ENCODE data around the gene SLC35D2.

Gene SLC35D2

GRCh38 chr9:96302021-96302420 lies 81.5 kb downstream of the SLC35D2 start, which contains the start of gene HSD17B3:
TSS of gene HSD17B3 (minus strand) at chr9:96302176. CDS start at chr9:96302104, 72 bp downstream.
- Histone ChIP-seq H3K4me1 (ENCODE audit: control insufficient read depth, insufficient read depth, low read length) (no peaks in the 10 kb centered on the region), H3K4me3 (ENCODE audit: low read depth, low read length) (no peak within 1 kb of the TSS), H3K27ac (ENCODE audit: extremely low read depth, low read depth, low read length) (no peak within 1 kb of the TSS), H3K9me3 (ENCODE audit: control insufficient read depth, insufficient read depth, low read depth, low read length) (no peaks in the 10 kb centered on the region), H3K36me3 (ENCODE audit: control insufficient read depth in 2 of 2, insufficient read depth in 1 of 2, low read length in 2 of 2) (no peaks in the 10 kb centered on the region)
- TF ChIP-seq ZNF248 (tag by site-specific recombination; IDR thresholded peaks at IDR 0.05) (no peak), HOXA7 (CRISPR knock-in tag; IDR thresholded peaks at IDR 0.05; ENCODE audit: borderline replicate concordance) (no peak), ZIC2 (tag by site-specific recombination; IDR thresholded peaks at IDR 0.05) (no peak), ZSCAN23 (tag by site-specific recombination; IDR thresholded peaks at IDR 0.05) (no peak), ZNF132 (tag by site-specific recombination; IDR thresholded peaks at IDR 0.05; ENCODE audit: borderline replicate concordance) (no peak), PRDM2 (tag by site-specific recombination; IDR thresholded peaks at IDR 0.05; ENCODE audit: borderline replicate concordance) (no peak), ZNF311 (tag by site-specific recombination; IDR thresholded peaks at IDR 0.05; ENCODE audit: borderline replicate concordance) (no peak), ZEB2 (tag by site-specific recombination; IDR thresholded peaks at IDR 0.05) (no peak), ZNF302 (tag by site-specific recombination; IDR thresholded peaks at IDR 0.05; ENCODE audit: low read depth) (no peak), GLIS2 (tag by site-specific recombination; IDR thresholded peaks at IDR 0.05) (no peak), ZNF830 (tag by site-specific recombination; IDR thresholded peaks at IDR 0.05; ENCODE audit: low read depth) (no peak), ZNF24 (tag by site-specific recombination; IDR thresholded peaks at IDR 0.05) (no peak), MYNN (tag by site-specific recombination; IDR thresholded peaks at IDR 0.05; ENCODE audit: borderline replicate concordance) (no peak), OVOL3 (tag by site-specific recombination; IDR thresholded peaks at IDR 0.05) (no peak), ZFP69B (tag by site-specific recombination; IDR thresholded peaks at IDR 0.05) (no peak), MEIS1 (CRISPR knock-in tag; IDR thresholded peaks at IDR 0.05; ENCODE audit: borderline replicate concordance) (no peak), KLF10 (tag by site-specific recombination; IDR thresholded peaks at IDR 0.05) (no peak)
- TF ChIP-seq, protein P1, sequence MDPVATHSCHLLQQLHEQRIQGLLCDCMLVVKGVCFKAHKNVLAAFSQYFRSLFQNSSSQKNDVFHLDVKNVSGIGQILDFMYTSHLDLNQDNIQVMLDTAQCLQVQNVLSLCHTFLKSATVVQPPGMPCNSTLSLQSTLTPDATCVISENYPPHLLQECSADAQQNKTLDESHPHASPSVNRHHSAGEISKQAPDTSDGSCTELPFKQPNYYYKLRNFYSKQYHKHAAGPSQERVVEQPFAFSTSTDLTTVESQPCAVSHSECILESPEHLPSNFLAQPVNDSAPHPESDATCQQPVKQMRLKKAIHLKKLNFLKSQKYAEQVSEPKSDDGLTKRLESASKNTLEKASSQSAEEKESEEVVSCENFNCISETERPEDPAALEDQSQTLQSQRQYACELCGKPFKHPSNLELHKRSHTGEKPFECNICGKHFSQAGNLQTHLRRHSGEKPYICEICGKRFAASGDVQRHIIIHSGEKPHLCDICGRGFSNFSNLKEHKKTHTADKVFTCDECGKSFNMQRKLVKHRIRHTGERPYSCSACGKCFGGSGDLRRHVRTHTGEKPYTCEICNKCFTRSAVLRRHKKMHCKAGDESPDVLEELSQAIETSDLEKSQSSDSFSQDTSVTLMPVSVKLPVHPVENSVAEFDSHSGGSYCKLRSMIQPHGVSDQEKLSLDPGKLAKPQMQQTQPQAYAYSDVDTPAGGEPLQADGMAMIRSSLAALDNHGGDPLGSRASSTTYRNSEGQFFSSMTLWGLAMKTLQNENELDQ (tag by site-specific recombination; IDR thresholded peaks at IDR 0.05; ENCODE audit: low read depth): no peak
- TF ChIP-seq, protein P2, sequence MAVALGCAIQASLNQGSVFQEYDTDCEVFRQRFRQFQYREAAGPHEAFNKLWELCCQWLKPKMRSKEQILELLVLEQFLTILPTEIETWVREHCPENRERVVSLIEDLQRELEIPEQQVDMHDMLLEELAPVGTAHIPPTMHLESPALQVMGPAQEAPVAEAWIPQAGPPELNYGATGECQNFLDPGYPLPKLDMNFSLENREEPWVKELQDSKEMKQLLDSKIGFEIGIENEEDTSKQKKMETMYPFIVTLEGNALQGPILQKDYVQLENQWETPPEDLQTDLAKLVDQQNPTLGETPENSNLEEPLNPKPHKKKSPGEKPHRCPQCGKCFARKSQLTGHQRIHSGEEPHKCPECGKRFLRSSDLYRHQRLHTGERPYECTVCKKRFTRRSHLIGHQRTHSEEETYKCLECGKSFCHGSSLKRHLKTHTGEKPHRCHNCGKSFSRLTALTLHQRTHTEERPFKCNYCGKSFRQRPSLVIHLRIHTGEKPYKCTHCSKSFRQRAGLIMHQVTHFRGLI (tag by site-specific recombination; IDR thresholded peaks at IDR 0.05): no peak
- TF ChIP-seq, protein P3, sequence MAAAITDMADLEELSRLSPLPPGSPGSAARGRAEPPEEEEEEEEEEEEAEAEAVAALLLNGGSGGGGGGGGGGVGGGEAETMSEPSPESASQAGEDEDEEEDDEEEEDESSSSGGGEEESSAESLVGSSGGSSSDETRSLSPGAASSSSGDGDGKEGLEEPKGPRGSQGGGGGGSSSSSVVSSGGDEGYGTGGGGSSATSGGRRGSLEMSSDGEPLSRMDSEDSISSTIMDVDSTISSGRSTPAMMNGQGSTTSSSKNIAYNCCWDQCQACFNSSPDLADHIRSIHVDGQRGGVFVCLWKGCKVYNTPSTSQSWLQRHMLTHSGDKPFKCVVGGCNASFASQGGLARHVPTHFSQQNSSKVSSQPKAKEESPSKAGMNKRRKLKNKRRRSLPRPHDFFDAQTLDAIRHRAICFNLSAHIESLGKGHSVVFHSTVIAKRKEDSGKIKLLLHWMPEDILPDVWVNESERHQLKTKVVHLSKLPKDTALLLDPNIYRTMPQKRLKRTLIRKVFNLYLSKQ (tag by site-specific recombination; IDR thresholded peaks at IDR 0.05; ENCODE audit: borderline replicate concordance): no peak
- POLR2A ChIA-PET: no interaction called here
- CTCF ChIA-PET: interaction anchor here (0.8 to 1.5 kb wide), 2 partner anchors 17 to 70 kb away, joined by 3 to 4 read pairs; no protein-coding TSS in a partner anchor

Measured in HEK293 (cell line).